ENCODE measurements around the gene MED12. TPM values are rescaled to one million over a fixed set of nuclear protein-coding genes. Genes with fewer than 3 reads are reported as not detected.

MED12 gene
- total RNA-seq, 1 experiment from 2014 or later, result 16.9 TPM

Other genes with a start within 250 kb of the MED12 start
- gene TEX11, start 209.9 kb upstream of the MED12 start, total RNA-seq (2014; rRNA removed; shearing (Covaris generic)), result 0.22 TPM in 1 of 2 replicates, not detected in the other
- gene SLC7A3, start 187.5 kb upstream of the MED12 start, total RNA-seq (2014; rRNA removed; shearing (Covaris generic)), result not detected in 2 replicates
- gene SNX12, start 50.3 kb upstream of the MED12 start, total RNA-seq (2014; rRNA removed; shearing (Covaris generic)), result 69.0 and 101 TPM in 2 replicates
- gene FOXO4, start 22.7 kb upstream of the MED12 start, total RNA-seq (2014; rRNA removed; shearing (Covaris generic)), result 0.98 and 2.4 TPM in 2 replicates
- gene CXorf65, start 11.9 kb upstream of the MED12 start, total RNA-seq (2014; rRNA removed; shearing (Covaris generic)), result not detected in 2 replicates
- gene IL2RG, start 7.0 kb upstream of the MED12 start, total RNA-seq (2014; rRNA removed; shearing (Covaris generic)), result 0.22 and 1.4 TPM in 2 replicates
- gene NLGN3, start 26.2 kb downstream of the MED12 start, total RNA-seq (2014; rRNA removed; shearing (Covaris generic)), result 0.22 and 0.72 TPM in 2 replicates
- gene GJB1, start 104.6 kb downstream of the MED12 start, total RNA-seq (2014; rRNA removed; shearing (Covaris generic)), result not detected in 2 replicates
- gene ZMYM3, start 135.5 kb downstream of the MED12 start, total RNA-seq (2014; rRNA removed; shearing (Covaris generic)), result 15.5 and 16.8 TPM in 2 replicates
- gene NONO, start 165.0 kb downstream of the MED12 start, total RNA-seq (2014; rRNA removed; shearing (Covaris generic)), result 512 and 514 TPM in 2 replicates
- 1.0 and 1.2 TPM in 2 replicates for gene ITGB1BP2, start 183.2 kb downstream of the MED12 start, total RNA-seq (2014; rRNA removed; shearing (Covaris generic))
- gene TAF1, start 247.8 kb downstream of the MED12 start, total RNA-seq (2014; rRNA removed; shearing (Covaris generic)), result 30.6 and 37.2 TPM in 2 replicates

Measured in A172 (cell line).